Stimulated activated CD4-positive, alpha-beta T cell treated with anti-CD3 and anti-CD28 coated beads, Interleukin-4, amount 100 ng/mL, for 4 hours (primary cell): ENCODE data around the gene CTNNA3.

Experiments used
- DNase-seq, 2 experiments: peaks; one replicate each; pipeline ENCODE4 v3.0.0-alpha.2; 2020

Gene CTNNA3

DNA sequence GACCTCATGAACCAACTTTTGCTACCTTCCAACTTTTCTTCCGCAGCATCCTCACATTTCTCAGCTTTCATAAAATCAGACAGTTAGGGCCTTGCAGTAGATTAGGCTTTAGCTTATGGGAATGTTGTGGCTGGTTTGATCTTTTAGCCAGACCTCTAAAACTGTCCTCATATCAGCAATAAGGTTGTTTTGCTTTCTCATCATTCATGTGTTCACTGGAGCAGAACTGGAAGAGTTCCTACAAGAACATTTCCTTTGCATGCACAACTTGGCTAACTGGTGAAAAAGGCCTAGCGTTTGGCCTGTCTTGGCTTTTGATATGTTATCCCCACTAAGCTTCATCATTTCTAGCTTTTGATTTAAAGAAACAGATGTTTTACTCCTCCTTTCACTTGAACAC, 900.1 kb downstream of the CTNNA3 start:
- no peak for DNase-seq

DNA sequence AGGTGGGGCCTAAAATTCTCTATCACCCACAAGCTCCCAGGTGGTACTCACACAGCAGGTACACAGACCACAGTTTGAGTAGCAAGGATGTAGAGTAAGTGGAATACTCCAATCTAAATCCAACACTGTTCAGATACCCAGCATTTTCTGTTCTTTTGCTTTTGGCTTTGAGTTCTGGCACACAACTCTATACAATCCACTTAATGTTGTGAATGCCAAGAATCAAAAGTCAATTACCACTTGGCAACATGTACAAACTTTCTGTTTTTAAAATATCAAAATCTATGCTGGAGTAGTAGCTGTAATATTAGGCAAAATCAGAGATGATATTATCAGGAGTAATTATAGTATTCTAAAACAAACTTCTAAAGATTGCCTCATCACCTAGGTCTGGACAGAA, 903.6 kb downstream of the CTNNA3 start:
- no peak for DNase-seq

DNA sequence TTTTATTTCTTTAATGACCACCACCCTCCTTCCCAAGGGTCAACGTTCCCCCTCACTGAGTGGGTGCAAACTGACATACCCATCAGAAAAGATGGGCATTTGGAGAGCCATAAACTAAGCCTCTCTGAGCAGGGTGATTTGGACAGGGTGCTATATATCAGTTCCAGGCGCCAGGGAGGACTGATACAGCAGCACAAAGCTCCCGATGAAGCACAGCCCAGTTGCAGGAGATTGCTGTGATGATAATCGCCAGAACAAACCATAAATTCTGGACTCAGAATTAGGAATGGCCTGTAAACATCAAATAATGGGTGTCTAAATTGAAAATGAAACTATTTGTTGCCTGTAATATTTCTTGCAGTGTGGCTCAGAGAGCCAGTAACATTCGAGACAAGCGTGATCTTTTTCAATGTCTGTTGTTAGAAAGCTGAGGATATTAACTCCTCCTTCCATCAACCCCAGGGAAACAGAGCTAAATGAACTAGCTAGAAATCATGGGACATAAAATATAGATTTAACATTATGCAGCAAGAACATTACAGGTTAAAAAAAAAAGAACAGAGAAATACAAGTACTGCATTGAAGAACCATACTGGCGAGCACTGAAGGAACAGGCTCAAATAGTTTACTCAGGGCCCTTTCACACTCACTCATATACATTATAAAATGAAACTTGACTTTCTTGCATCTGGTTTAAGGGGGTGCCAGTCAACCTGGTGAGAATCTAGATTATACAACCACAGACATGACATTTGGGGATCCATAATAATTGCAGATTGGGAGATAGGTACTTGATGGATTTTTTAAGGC, 907.6 kb downstream of the CTNNA3 start:
- no peak for DNase-seq

DNA sequence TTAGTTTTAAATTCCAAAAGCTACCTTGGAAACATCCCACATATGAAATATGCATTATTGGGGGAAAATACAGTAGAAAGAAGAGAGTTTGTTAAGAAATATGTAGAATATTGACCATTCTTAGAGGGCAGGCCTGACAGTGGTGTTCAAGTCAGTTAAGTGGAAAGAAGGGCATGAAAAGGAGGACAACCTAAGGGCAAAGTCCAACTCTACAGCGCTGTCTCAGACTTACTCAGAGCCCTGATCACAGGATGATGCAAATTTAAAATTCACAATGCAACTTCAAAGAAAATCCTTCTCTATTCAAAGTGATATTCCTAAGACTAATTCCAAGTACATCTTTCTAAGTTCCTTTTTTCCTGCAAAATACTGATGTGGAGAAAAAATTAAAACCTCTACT, 909.3 kb downstream of the CTNNA3 start:
- DNase-seq = no peak

DNA sequence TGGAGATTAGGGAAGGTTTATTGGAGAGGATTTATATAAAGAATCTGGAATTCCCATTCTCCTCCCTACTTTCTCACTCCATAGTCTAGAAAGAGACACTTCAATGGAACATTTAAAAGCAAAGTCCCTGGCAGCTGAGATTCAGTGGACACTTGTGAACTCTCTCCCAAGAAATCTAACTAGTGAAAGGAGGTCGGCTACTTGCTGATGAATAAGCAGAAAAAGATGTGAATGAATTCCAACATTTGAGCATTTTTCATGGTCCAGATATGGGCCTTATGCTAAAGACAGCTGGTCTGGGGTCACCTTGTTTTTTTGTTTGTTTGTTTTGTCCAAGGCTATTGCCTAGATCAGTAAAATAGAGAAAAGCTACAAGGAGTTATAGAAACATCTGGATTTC, 911.2 kb downstream of the CTNNA3 start:
- DNase-seq = no peak

DNA sequence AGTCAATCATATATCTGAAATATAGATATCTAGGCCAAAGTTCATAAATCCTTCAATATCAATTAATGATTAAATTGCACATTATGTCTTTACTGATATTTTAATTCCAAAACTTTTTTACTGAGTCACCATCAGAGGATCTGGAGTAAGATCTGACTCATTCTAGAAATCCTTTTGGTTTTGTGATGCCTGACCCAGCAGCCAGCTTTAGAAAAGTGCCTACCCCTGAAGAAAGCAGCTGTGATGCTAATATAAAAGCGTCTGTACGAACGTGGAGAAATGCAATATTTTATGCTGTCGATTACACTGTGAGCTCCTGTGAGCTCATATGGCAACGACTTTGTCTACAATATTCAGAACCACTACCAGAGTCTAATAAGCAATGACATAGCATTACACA, 912.7 kb downstream of the CTNNA3 start:
- no peak for DNase-seq

DNA sequence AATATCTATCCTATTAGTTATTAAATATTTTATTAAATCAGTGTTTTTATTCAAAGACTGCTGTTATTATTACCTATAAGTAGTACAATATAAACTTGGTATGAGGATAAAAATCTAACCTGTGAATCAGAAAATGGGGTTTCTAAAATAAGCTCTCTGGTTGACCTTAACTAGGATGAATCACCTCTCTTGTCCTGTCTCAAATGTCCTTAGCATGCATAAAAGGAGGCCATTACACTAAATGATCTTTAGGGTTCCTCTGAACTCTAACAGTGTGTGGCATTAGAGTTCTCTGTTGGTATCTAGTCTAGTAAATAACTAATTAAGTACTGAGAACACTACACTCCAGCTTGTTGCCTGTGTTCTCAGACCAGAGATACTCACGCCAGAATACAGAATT, 913.2 kb downstream of the CTNNA3 start:
- DNase-seq = no peak

DNA sequence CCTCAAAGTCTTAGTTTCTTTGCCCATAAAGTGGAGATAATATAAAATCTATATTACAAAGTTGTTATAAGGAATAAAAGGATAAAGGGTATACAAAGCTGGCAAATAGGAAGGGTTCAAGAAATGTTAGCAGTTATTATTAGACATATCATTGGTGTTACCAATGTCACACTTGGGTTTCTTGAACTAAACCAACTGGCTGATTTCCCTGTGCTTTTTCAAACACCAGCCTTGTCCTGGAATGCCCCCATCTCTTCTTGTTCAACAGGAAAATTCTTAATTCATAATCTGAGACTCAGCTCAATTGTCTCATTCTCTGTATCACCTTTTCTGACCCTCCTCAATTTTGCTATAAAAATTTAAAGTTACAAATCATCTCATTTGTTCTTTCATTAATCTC, 913.9 kb downstream of the CTNNA3 start:
- no peak for DNase-seq

DNA sequence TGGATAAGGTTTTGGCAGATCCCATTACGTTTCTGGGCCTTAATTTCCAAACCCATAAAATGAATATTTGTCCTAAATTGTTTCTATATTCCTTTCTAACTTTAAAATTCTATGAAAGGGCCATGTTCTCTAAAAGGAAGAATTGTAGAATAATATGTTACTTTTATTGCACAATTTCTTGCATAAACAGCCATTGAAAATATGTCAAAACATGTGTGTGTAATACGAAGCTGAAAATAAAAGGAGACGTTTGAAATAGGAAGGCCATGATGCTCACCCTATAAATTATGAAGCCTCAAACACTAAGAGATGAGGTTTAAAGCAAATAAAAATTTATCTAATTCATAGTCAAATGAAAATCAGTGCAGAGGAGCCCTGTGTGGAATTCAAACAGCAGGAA, 915.2 kb downstream of the CTNNA3 start:
- DNase-seq = no peak

DNA sequence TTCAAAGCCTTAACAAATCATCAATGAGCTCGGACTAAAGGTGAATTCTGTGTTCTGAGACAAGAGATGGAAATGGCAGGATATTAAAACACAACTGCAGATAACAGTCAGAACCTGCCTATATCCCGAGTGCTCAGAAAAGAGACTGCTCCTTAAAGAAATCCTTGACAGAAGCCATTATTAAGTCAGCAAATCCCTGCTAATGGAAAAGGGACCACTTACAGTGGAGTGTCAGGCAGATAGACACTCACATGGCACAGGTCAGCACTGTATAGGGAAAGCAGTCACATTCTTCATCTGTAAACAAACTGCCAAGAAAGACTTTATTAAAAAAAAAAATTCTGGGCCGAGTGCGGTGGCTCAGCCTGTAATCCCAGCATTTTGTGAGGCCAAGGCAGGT, 917.6 kb downstream of the CTNNA3 start:
- DNase-seq = no peak

DNA sequence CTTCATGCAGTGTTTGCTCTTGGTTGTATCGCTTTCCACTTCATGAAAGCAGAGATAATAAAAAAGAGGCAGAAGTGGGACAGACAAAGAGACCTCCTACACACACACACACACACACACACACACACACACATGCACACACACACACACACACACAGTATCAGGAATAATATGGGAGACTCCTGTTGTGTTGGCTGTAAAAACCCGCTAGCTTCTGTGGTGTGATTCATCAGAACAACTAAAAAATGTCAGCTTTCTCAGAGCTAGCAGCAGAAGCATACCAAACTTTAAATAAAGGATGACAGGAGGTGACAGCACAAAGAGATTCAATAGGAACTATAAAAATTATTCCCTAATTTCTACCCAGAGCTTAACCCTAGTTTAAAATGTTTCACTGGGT, 918.3 kb downstream of the CTNNA3 start:
- no peak for DNase-seq

DNA sequence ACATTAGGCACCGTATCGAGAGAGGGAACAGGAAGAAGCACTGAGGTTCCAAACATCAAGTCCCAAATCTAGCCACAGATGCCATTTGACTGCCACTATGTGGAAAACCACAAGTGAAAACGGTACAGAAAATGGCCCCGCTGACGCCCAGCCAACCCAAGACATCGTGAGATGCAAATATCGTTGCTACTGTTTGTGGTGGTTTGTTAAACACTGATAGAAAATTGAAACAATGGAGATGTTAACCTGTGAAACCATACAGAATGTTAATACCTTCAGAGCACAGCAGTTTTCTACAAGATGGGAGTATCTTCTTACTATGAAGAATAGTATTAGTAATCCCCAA, 922.5 kb downstream of the CTNNA3 start:
- no peak for DNase-seq

DNA sequence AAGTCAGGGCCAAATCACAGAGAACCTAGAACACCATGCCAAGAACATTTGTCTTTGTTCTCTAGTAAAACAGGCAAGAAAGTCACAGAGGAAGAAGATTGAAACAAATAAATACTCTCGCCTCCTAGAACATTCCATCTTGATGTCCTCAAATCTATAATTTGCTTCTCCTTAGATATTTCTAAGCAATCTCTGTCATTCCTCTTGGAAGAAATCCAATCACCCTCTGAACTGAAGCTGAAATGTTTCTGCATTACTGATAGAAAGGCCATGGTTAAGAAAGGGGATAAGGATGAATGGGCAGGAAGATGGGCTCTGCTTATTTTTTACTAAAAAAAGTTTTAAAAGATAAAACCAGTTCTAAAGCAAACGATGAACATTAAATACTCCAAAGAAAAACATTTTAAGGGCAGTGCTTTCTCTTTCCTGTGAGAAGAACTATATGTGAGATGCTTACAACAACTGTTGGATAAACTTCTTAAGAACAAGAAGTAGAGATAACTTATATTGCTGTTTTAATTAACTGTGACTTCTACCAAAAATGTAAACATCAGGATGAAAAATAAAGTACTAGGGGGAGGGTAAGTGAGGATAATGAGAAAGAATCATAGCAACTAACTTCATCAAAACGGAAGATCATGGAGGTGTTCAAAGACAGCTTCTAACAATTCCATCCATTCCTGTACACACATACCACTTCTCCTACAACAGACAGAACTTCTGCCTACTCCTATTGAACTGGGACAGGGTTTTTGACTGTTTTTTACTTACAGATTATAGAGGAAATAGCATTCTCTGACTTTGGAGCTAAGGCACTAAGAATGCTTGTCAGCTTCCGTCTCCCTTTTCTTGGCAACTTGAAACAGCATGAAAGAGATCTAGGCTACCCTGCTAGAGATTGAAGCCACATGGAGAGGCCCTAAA, 923.2 kb downstream of the CTNNA3 start:
- DNase-seq = no peak

DNA sequence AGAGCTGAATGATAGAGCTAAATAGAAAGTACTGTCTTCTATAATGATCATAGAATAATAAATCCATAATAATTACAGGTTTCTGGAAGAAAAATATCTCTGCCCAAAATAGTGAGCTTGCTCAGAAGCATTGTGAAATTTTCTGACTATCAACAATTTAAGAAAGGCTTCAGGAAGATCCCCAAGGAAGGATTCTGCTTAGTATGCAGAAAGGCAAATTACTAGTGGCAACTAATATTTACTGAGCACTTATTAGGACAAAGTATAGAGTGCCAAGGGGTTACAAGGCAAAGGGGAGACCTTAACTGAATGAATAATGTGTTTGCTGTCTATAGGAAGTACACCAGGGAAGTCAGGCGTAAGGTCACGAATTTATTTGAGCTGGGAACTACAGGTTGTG, 928.3 kb downstream of the CTNNA3 start:
- no peak for DNase-seq

DNA sequence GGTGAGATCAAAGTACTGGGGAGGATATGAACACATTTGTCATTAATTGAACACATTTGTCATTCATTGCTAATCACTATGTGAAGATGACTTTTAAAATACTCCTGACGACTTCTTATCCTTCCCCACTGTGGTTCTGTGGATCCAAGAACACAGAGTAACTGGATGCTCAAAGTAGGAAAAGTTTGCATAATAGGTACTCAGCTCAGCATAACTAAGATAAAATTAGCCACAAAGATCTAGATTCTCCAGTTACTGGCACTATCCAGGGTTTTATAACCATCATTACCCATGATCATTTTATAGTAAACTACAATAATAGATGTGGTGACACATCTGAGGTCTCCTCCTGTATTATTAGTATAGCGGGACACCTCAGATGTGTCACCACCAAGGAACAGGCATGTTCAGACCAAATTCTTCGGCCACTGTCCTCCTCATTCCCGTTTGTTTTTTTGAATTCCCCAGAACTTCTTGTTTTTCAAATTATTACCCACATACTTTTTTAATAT, 933.7 kb downstream of the CTNNA3 start:
- DNase-seq = no peak

DNA sequence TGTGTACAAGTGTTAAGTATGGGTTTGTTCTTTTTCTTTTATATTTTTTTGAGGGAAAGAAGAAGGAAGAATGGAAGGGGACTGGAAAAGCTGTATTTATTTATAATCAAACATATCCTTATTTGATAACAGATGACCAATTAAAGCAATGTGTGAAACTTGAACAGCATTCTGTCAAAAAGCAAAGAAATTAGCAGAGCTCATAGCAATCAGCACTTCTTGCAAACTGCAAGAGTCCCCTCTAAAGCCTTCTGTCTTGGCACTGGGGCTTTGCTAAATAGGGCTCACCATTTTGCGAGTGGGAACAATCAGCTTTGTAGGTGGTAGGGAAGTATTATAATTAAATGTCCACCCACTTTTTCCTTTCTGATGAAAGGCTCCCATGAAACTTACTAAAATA, 935.1 kb downstream of the CTNNA3 start:
- DNase-seq = no peak

DNA sequence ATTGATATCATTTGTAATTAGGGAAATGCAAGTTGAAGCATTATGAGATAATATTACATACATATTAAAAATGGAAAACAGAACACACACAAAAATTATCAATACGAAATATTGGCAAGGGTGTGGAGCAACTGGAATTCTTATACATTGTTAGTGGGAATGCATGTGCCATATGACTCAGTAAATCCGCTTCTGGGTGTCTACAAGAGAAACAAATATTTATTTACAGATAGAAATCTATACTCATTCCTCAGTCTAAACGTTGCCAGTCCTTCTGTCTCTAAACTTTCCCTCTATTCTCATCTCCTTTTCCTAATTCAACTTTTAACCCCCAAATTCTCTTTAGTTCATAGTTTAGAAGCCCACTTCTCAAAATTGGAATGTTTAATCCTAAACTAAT, 940.5 kb downstream of the CTNNA3 start:
- DNase-seq = no peak

DNA sequence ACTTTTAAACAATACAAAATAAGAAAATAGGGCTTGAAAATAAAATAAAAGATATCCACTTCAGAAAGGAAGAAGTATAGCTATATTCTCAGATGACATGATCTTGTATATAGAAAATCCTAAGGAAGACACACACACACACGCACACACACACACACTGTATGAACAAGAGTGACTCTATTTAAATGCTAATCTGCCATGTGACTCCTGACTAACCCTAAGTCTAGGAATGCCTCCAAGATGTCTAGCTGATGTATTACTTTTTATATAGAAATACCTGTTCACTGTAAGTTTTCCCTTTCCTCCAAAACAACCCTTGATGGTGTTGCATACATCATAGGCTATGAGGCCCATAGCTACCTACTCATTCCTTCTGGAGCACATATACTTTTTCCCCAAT, 943.3 kb downstream of the CTNNA3 start:
- DNase-seq = no peak

DNA sequence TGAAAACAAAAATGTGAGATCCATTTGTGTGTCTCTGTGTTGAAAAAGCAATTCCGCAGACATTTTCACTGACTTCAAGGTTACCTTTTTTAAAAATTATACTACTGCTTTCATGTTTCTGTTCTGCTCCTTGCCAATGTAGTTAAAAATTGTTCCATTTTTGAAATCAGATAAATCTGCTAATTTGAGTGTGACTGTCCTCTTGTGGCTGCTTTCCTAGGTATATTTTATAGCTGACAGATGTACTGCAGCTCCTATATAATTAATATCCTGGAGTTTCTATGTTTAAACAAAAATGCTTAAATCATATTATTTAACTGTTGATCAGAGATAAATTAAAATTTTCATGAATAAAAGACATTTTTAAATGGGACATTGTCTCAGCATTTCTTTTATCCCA, 947.8 kb downstream of the CTNNA3 start:
- no peak for DNase-seq

DNA sequence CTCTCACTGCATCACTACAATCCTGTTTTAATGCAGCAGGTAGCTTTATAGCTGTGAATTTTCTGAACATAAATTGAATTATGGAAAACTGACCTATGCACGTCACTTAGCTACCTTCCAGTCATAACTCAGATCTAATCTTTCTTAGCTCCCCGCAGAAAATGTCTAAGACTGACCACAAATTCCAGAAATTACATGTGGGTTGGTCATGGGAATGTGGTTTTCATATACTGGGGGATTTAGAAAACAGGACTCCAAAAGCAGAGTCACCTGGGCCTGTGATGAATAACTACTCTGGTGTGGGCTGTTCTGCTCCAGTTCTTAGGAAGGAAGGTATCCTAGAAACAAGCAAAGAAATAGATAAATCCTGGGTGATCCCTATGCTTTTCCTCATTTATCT, 948.5 kb downstream of the CTNNA3 start:
- no peak for DNase-seq

DNA sequence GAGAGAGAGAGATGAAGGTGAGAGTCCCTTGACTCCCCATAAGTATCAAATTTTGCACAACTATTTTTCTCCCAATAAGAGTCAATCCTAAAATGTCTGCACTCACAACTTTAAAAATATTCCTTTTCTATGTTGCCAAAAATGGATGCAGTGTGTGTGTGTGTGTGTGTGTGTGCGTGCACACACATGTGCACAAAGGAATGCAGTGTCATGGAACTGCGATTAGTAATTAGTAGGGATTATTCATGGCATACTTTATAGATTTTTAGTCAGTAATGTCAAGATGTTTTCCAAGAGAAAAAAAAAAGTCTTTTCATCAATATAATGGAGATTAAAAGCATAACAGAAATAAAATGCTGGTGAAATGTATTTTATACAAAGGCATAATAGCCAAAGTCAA, 949.3 kb downstream of the CTNNA3 start:
- DNase-seq = no peak

DNA sequence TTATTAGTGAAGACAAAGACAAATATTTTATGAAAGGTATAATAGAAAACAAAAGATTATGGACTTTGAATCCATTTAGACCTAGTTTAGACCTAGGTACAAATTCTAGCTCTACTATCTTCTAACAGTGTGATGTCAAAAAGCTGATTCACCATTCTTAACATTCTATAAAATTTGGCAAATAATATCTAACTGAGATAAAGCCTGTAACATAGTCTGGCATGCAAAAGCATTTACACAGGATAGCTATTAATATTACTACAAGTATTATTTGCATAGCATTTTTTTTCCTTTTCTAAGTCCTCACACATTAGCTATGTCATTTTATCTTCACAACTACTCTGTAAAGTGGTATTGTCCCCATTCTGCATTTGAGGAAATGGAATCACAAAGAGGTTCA, 949.7 kb downstream of the CTNNA3 start:
- DNase-seq = no peak

DNA sequence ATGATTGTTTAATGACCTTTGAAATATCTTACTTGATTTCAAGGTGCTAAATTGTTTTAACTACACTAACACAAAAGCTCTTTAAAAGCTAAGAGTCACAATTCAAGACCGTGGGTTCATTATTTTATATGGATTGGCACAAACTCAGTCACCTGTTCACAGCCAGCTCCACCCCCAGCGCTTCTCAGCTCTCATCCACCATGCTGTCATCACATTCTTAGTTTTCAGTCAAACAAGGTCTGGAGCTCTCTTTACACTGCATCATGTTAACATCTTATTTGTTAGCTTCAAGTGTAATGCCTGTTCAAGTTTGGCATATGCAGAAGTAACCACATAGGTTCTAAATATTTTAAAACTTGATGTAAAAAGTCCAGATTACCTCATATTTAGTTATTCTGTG, 951.1 kb downstream of the CTNNA3 start:
- no peak for DNase-seq

DNA sequence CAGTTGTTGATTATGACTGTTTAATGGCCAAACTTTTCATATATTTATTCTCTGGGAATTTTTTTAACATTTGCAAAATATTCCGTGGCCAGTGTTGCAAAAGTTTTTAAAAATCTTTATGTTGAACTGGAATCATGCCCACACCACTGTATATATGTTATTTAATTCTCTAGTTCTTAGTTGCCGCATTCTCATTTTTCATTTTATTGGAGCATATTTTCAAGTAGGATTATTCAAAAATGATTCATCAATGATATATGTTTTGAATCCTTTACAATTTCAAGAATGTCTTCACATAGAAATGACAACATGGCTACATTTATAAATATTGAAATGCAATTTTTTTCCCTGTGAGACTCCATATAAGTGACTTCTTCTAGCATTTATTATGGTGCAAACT, 958.8 kb downstream of the CTNNA3 start:
- no peak for DNase-seq
